Upper lobe of left lung (tissue), 6 donors: ENCODE measurements around the gene NRXN3. TPM values are rescaled to one million over a fixed set of nuclear protein-coding genes. Genes with fewer than 3 reads are reported as not detected.

ENCODE experiments used
- ATAC-seq, 2 donors: fragments of 200-7000 bp; cut with Tn5 transposase; one replicate each; pipeline ENCODE4 v1.9.1; 2022; ENCODE audit warnings: mild to moderate bottlenecking in 2 of 2, moderate library complexity in 2 of 2; ENCODE audit not compliant: low FRiP score in 2 of 2
- DNase-seq, 2 donors: peaks; one replicate each; pipeline ENCODE4 v3.0.0-alpha.2; 2019 to 2020
- H3K27ac ChIP-seq, 4 donors: fragments of 200-600 bp; sonication (generic); one replicate each; pipeline ENCODE4 v1.5.1; 2016 to 2019
- H3K27me3 ChIP-seq, 4 donors: fragments of 200-600 bp; sonication (generic); one replicate each; pipeline ENCODE4 v1.5.1; 2017 to 2019
- H3K36me3 ChIP-seq, 4 donors: fragments of 200-600 bp; sonication (generic); one replicate each; pipeline ENCODE4 v1.5.1; 2016 to 2019
- H3K4me1 ChIP-seq, 4 donors: fragments of 200-600 bp; sonication (generic); one replicate each; pipeline ENCODE4 v1.5.1; 2018 to 2019
- H3K4me3 ChIP-seq, 4 donors: fragments of 200-600 bp; sonication (generic); one replicate each; pipeline ENCODE4 v1.5.1; 2017 to 2019; ENCODE audit warnings: mild to moderate bottlenecking in 2 of 4, moderate library complexity in 1 of 4
- H3K9me3 ChIP-seq, 4 donors: fragments of 200-600 bp; sonication (generic); one replicate each; pipeline ENCODE4 v1.5.1; 2018 to 2019
- EP300 ChIP-seq, 4 donors: sonication (generic); formaldehyde crosslinking; IDR thresholded peaks; one replicate each; pipeline ENCODE4 v1.5.1; 2017; ENCODE audit warnings: antibody characterized with exemption in 4 of 4, control low read depth in 2 of 4
- POLR2A ChIP-seq, 4 donors: fragments of 450-650 bp; IDR thresholded peaks; one replicate each; pipeline ENCODE4 v1.5.1; 2016 to 2017; ENCODE audit warnings: antibody characterized with exemption in 4 of 4, mild to moderate bottlenecking in 2 of 4
- POLR2AphosphoS5 ChIP-seq, 2 donors: sonication (generic); formaldehyde crosslinking; IDR thresholded peaks; one replicate each; pipeline ENCODE4 v1.5.1; 2017; ENCODE audit warnings: antibody characterized with exemption in 2 of 2
- WGBS, 2 donors: methylation state at CpG; one replicate each; pipeline ENCODE4 v1.1.5; 2017 to 2018; 5-methylcytosine and 5-hydroxymethylcytosine counted together
- total RNA-seq, 6 donors: library from RNA; depleted of rRNA in 4 of 6; stranded (reverse); fragments of >200 nt in 4 of 6; gene quantifications; one replicate each; pipeline versions ENCODE4 v1.1.0 to v1.2.1, GENCODE V29; 2016 to 2021
- TF ChIP-seq, protein P1 (sequence below), 6 experiments: fragments of 450-650 bp in 4 of 6; fragments of 200-600 bp in 2 of 6; sonication (generic) in 2 of 6; IDR thresholded peaks; one replicate each; pipeline ENCODE4 v1.5.1; 2016 to 2019; ENCODE audit warnings: antibody characterized with exemption in 6 of 6
- donor health status: DM: no; HTN: no; CAD: no; lungs with moderate emphysema.
- donor health status: DM: no; HTN: yes; CAD: no; lungs with severe emphysema.

NRXN3 gene
- total RNA-seq, 6 donors from 2014 or later = 4.4 to 14.9 (median 7.2) TPM

- DNase-seq (no peak), ATAC-seq (no peak)
- no peaks in the 10 kb centered on the region for H3K4me1 ChIP-seq
- H3K27me3 ChIP-seq = no peaks in the 10 kb centered on the region
- no peak overlapping the region for H3K4me3 ChIP-seq
- 40 to 48% methylated on average over 4 of the region's 4 CpGs for WGBS, 2 donors
- no peaks in the 10 kb centered on the region for H3K9me3 ChIP-seq
- H3K36me3 ChIP-seq = no peaks in the 10 kb centered on the region
- H3K27ac ChIP-seq = no peak overlapping the region
- TF ChIP-seq, protein P1, sequence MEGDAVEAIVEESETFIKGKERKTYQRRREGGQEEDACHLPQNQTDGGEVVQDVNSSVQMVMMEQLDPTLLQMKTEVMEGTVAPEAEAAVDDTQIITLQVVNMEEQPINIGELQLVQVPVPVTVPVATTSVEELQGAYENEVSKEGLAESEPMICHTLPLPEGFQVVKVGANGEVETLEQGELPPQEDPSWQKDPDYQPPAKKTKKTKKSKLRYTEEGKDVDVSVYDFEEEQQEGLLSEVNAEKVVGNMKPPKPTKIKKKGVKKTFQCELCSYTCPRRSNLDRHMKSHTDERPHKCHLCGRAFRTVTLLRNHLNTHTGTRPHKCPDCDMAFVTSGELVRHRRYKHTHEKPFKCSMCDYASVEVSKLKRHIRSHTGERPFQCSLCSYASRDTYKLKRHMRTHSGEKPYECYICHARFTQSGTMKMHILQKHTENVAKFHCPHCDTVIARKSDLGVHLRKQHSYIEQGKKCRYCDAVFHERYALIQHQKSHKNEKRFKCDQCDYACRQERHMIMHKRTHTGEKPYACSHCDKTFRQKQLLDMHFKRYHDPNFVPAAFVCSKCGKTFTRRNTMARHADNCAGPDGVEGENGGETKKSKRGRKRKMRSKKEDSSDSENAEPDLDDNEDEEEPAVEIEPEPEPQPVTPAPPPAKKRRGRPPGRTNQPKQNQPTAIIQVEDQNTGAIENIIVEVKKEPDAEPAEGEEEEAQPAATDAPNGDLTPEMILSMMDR (IDR thresholded peaks at IDR 0.05) = no peak
- TF ChIP-seq EP300 (IDR thresholded peaks at IDR 0.05) (no peak), POLR2AphosphoS5 (IDR thresholded peaks at IDR 0.05) (no peak), POLR2A (IDR thresholded peaks at IDR 0.05) (no peak)
Observed at GRCh38 chr14:79881299-79881698, 1711.1 kb downstream of the NRXN3 start.

DNA sequence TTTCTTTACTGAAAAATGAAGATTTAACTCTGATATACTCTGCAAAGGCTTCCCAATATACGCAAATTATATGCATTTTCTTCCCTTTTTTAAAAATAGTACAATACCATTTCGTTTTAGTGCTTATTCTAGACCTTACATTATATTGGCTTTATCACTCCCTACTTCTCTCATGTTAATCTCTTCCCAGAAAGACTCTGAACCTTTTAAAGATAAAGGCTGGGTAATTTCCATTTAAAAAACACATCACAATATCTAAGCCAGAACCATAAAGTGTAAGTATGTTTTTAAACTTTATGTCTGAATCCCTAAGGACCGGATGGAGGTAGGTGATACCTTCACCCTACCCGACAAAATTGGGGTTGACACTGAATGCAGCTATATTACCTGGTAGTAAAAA, 1720.4 kb downstream of the NRXN3 start:
- TF ChIP-seq POLR2AphosphoS5 (IDR thresholded peaks at IDR 0.05) = no peak
- TF ChIP-seq, protein P1 (IDR thresholded peaks at IDR 0.05) = no peak
- no peak for TF ChIP-seq EP300 (IDR thresholded peaks at IDR 0.05)
- no peak for TF ChIP-seq POLR2A (IDR thresholded peaks at IDR 0.05)
- Histone ChIP-seq H3K27me3 (no peaks in the 10 kb centered on the region), H3K9me3 (no peaks in the 10 kb centered on the region), H3K4me3 (no peak overlapping the region), H3K27ac (no peak overlapping the region), H3K36me3 (no peaks in the 10 kb centered on the region), H3K4me1 (no peaks in the 10 kb centered on the region)
- WGBS, 2 donors = 79% methylated on average over 4 of the region's 4 CpGs
- DNase-seq = no peak
- ATAC-seq = no peak

DNA sequence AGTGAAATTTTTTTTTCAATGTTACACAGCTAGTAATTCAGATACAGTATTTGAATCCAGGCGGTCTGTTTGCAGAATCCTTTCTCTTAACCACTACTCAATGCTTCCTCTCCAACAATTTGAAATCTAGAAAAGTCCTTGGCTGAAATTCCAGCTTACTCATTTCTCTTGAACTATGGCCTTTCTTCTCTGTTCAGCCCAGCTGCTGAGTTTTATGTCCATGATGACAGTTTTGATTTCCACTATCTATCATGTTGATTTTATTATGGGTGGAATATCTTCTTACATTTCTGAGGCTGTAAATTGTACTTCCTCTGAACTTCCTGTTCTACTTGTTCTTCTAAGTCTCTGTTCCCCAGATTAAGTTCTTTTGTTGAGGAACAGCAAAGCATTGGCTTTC, 1725.8 kb downstream of the NRXN3 start:
- DNase-seq = no peak
- no peaks in the 10 kb centered on the region for H3K4me1 ChIP-seq
- no peaks in the 10 kb centered on the region for H3K27me3 ChIP-seq
- 89 to 90% methylated on average over 1 of the region's 1 CpG for WGBS, 2 donors
- H3K36me3 ChIP-seq = no peaks in the 10 kb centered on the region
- no peak for TF ChIP-seq POLR2AphosphoS5 (IDR thresholded peaks at IDR 0.05)
- no peak for TF ChIP-seq POLR2A (IDR thresholded peaks at IDR 0.05)
- H3K4me3 ChIP-seq = no peak overlapping the region
- no peaks in the 10 kb centered on the region for H3K9me3 ChIP-seq
- H3K27ac ChIP-seq = no peak overlapping the region
- ATAC-seq = no peak

DNA sequence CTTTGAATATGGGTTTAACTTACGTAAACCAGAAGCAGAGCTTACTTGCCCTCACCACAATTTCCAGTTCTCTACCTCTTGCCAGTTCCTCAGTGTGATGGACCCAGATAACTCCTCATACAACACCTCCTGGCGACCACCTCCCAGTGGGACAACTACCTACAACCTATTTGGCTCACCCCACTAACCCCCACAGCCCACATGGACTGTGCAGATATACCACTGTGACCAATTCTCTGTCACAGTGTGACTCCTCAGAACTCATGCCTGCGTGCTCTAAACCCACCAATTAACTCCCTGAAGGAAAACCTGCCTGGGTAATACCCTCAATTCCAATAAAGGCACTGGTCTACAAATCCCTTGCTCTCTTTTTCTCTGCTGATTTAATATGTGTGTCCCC, 1729.4 kb downstream of the NRXN3 start:
- 75 to 91% methylated on average over 3 of the region's 3 CpGs for WGBS, 2 donors
- DNase-seq = no peak
- Histone ChIP-seq H3K4me1 (no peaks in the 10 kb centered on the region), H3K4me3 (no peak overlapping the region), H3K27ac (no peak overlapping the region), H3K36me3 (no peaks in the 10 kb centered on the region), H3K27me3 (no peaks in the 10 kb centered on the region), H3K9me3 (no peaks in the 10 kb centered on the region)
- TF ChIP-seq, protein P1 (IDR thresholded peaks at IDR 0.05) = no peak
- no peak for TF ChIP-seq POLR2A (IDR thresholded peaks at IDR 0.05)
- TF ChIP-seq EP300 (IDR thresholded peaks at IDR 0.05) = no peak
- TF ChIP-seq POLR2AphosphoS5 (IDR thresholded peaks at IDR 0.05) = no peak
- ATAC-seq = peak in 1 of 2 donors; percentile 67

DNA sequence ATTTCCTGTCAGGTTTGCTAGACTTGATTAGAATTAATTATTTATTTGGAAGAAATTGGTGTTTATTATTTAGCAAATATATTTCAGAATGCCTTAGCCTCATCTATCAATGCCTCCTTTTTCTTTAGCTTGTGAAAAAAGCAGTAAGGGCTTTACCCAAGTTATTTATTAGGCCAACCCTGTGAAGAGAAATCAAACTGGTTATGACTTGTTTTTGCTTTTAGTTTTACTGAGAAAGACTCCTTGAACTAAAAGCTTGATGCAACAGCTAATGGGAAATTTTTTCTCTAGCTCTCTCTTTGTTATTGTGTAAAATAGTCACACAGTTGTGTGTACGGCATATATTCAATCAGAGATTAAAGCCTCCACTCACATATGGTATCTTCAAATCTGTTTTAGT, 1734.3 kb downstream of the NRXN3 start:
- ATAC-seq (no peak), DNase-seq (no peak)
- Histone ChIP-seq H3K9me3 (no peaks in the 10 kb centered on the region), H3K27me3 (no peaks in the 10 kb centered on the region), H3K4me1 (no peaks in the 10 kb centered on the region), H3K36me3 (no peaks in the 10 kb centered on the region), H3K27ac (no peak overlapping the region), H3K4me3 (no peak overlapping the region)
- TF ChIP-seq POLR2A (IDR thresholded peaks at IDR 0.05) (no peak), EP300 (IDR thresholded peaks at IDR 0.05) (no peak), POLR2AphosphoS5 (IDR thresholded peaks at IDR 0.05) (no peak)
- TF ChIP-seq, protein P1 (IDR thresholded peaks at IDR 0.05) = no peak
- 93 to 94% methylated on average over 1 of the region's 1 CpG for WGBS, 2 donors
